K562 (cell line): ENCODE measurements around the gene NRXN3. TPM values are rescaled to one million over a fixed set of nuclear protein-coding genes. Genes with fewer than 3 reads are reported as not detected.

Experiments
- ATAC-seq: fragments of 200-7000 bp; cut with Tn5 transposase; 3 replicates; pipeline ENCODE4 v1.9.1; 2020; ENCODE audit warnings: moderate library complexity
- BruUV-seq: library from RNA; stranded (reverse); fragments of 400-500 nt; replicated peaks from 2 replicates; lab custom pipeline; 2021; lab: Mats Ljungman, UMichigan
- CTCF ChIA-PET: fragments of 300-600 bp; formaldehyde crosslinking; extraction: SDS; loops from one replicate; lab custom pipeline; 2021; ENCODE audit warnings: low intra/inter-chr PET ratio; lab: Yijun Ruan, JAX
- POLR2A ChIA-PET: fragments of 300-600, 350-650 bp; sonication (Branson Sonifier 250); formaldehyde crosslinking; extraction: SDS; loops from one replicate; lab custom pipeline; 2021; ENCODE audit warnings: antibody characterized with exemption, inconsistent platforms; lab: Yijun Ruan, JAX
- DNase-seq, 4 experiments: peaks; one replicate each; pipeline versions ENCODE4 v3.0.0 to v3.0.0-alpha.2; 2011 to 2018; ENCODE audit warnings: low spot score in 3 of 4, mixed read lengths in 3 of 4; ENCODE audit errors: extremely low read depth in 1 of 4
- FAIRE-seq: peaks from 2 replicates; lab custom pipeline; 2011; peaks lifted over from hg19 to GRCh38; lab: Jason Lieb, UNC
- H2AFZ ChIP-seq: 2 replicates; pipeline ENCODE4 v1.6.0; 2011; ENCODE audit warnings: low read depth, low read length, control low read depth, inconsistent platforms
- H3K27ac ChIP-seq: fragments of 200-600 bp; 3 replicates; pipeline ENCODE4 v1.8.0; 2011; ENCODE audit warnings: low read depth, mild to moderate bottlenecking, control low read depth, inconsistent platforms, low read length, moderate library complexity, mixed read lengths; ENCODE audit errors: extremely low read depth
- H3K27me3 ChIP-seq, 2 experiments: fragments of 300-600 bp in 1 of 2; 2 replicates in 1 of 2; 3 replicates in 1 of 2; pipeline versions ENCODE4 v1.6.0 to v1.8.0; 2011; ENCODE audit warnings: inconsistent platforms in 2 of 2, low read length in 2 of 2, mild to moderate bottlenecking in 1 of 2, mixed read lengths in 1 of 2, moderate library complexity in 1 of 2; ENCODE audit not compliant: control insufficient read depth in 2 of 2, insufficient read depth in 2 of 2
- H3K36me3 ChIP-seq: fragments of 300-600 bp; 3 replicates; pipeline ENCODE4 v1.8.0; 2011; ENCODE audit warnings: mild to moderate bottlenecking, low read length, inconsistent platforms; ENCODE audit not compliant: control insufficient read depth, insufficient read depth
- H3K4me1 ChIP-seq, 2 experiments: fragments of 200-600 bp in 1 of 2; replicated peaks in 1 of 2; 2 replicates in 1 of 2; 3 replicates in 1 of 2; pipeline versions ENCODE4 v1.5.1 to v1.8.0; 2011; ENCODE audit warnings: inconsistent platforms in 2 of 2, low read length in 2 of 2, mild to moderate bottlenecking in 1 of 2, mixed read lengths in 1 of 2, moderate library complexity in 1 of 2; ENCODE audit not compliant: control insufficient read depth in 2 of 2, insufficient read depth in 2 of 2
- H3K4me2 ChIP-seq: 2 replicates; pipeline ENCODE4 v1.6.1; 2011; ENCODE audit warnings: low read length, control low read depth, inconsistent platforms, mixed read lengths; ENCODE audit not compliant: insufficient read depth
- H3K4me3 ChIP-seq: fragments of 200-600 bp; sonication (generic), shearing (Covaris generic); 2 replicates; pipeline ENCODE4 v1.5.1; 2016; ENCODE audit warnings: control low read depth, inconsistent platforms
- H3K79me2 ChIP-seq: fragments of 200-600 bp; 3 replicates; pipeline ENCODE4 v1.8.0; 2011; ENCODE audit warnings: low read length, inconsistent platforms; ENCODE audit not compliant: control insufficient read depth, insufficient read depth
- H3K9ac ChIP-seq, 2 experiments: 2 replicates each; pipeline versions ENCODE4 v1.6.0 to v1.6.1; 2011; ENCODE audit warnings: low read depth in 2 of 2, low read length in 2 of 2, control low read depth in 1 of 2, inconsistent platforms in 1 of 2, mild to moderate bottlenecking in 1 of 2, mixed read lengths in 1 of 2; ENCODE audit not compliant: insufficient read depth in 1 of 2
- H3K9me1 ChIP-seq: one replicate; pipeline ENCODE4 v1.6.0; 2011; ENCODE audit warnings: inconsistent platforms, mild to moderate bottlenecking, low read length, moderate library complexity; ENCODE audit not compliant: control insufficient read depth, insufficient read depth
- H3K9me3 ChIP-seq: replicated peaks from 2 replicates; pipeline ENCODE4 v1.5.1; 2011; ENCODE audit warnings: low read depth, low read length, inconsistent platforms; ENCODE audit not compliant: control insufficient read depth, insufficient read depth
- H4K20me1 ChIP-seq: replicated peaks from 2 replicates; pipeline ENCODE4 v1.6.1; 2011; ENCODE audit warnings: low read length, inconsistent platforms, mixed read lengths; ENCODE audit not compliant: control insufficient read depth, insufficient read depth
- BCOR ChIP-seq: fragments of 450-650 bp; IDR thresholded peaks from 2 replicates; pipeline ENCODE4 v1.6.1; 2016
- CCAR2 ChIP-seq: fragments of 200-400 bp; formaldehyde crosslinking; IDR thresholded peaks from 2 replicates; pipeline ENCODE4 v1.6.1; 2017; ENCODE audit warnings: mild to moderate bottlenecking, low read depth, low read length
- CSDE1 ChIP-seq, 2 experiments: fragments of 450-650 bp; IDR thresholded peaks; 2 replicates each; pipeline ENCODE4 v1.6.1; 2016; ENCODE audit warnings: mild to moderate bottlenecking in 1 of 2
- DMBX1 ChIP-seq: fragments of 250-450 bp; sonication (Bioruptor Pico); IDR thresholded peaks from 2 replicates; pipeline ENCODE4 v1.8.0; 2022; ENCODE audit warnings: inconsistent platforms, mild to moderate bottlenecking, moderate library complexity, borderline replicate concordance
- EGR1 ChIP-seq: fragments of 450-650 bp; conservative IDR thresholded peaks from 2 replicates; pipeline ENCODE4 v1.6.1; 2017; ENCODE audit warnings: mild to moderate bottlenecking
- FOXK2 ChIP-seq, 2 experiments: fragments of 450-650 bp; IDR thresholded peaks in 1 of 2; conservative IDR thresholded peaks in 1 of 2; 2 replicates each; pipeline ENCODE4 v1.6.1; 2016; ENCODE audit warnings: low read depth in 2 of 2, mild to moderate bottlenecking in 1 of 2
- NUFIP1 ChIP-seq: fragments of 450-650 bp; IDR thresholded peaks from 2 replicates; pipeline ENCODE4 v1.6.1; 2018; ENCODE audit not compliant: partially characterized antibody
- POLR2G ChIP-seq: fragments of 200-400 bp; formaldehyde crosslinking; IDR thresholded peaks from 2 replicates; pipeline ENCODE4 v1.6.1; 2017; ENCODE audit warnings: low read depth, mild to moderate bottlenecking, antibody characterized with exemption, low read length, moderate library complexity
- PPARD ChIP-seq: fragments of 250-450 bp; sonication (Bioruptor Pico); IDR thresholded peaks from 2 replicates; pipeline ENCODE4 v1.8.0; 2022; ENCODE audit warnings: inconsistent platforms, mild to moderate bottlenecking, moderate library complexity
- PTRF ChIP-seq: fragments of 450-650 bp; IDR thresholded peaks from 2 replicates; pipeline ENCODE4 v1.6.1; 2016; ENCODE audit warnings: mild to moderate bottlenecking, missing genetic modification characterization, missing compliant biosample characterization
- SMAD4 ChIP-seq: fragments of 250-450 bp; sonication (Bioruptor Pico); conservative IDR thresholded peaks from 2 replicates; pipeline ENCODE4 v1.8.0; 2021; ENCODE audit warnings: inconsistent platforms, mild to moderate bottlenecking, moderate library complexity
- SMARCA4 ChIP-seq: fragments of 450-650 bp; IDR thresholded peaks from 2 replicates; pipeline ENCODE4 v1.6.1; 2016
- XRCC5 ChIP-seq: fragments of 200-400 bp; formaldehyde crosslinking; IDR thresholded peaks from 2 replicates; pipeline ENCODE4 v1.6.1; 2017; ENCODE audit warnings: low read depth, mild to moderate bottlenecking, low read length
- ZNF23 ChIP-seq: fragments of 250-450 bp; sonication (Bioruptor Pico); IDR thresholded peaks from 2 replicates; pipeline ENCODE4 v1.4.0; 2020; ENCODE audit warnings: mild to moderate bottlenecking
- ZNF354B ChIP-seq: fragments of 250-450 bp; sonication (Bioruptor Pico); IDR thresholded peaks from 2 replicates; pipeline ENCODE4 v1.4.0; 2020
- ZNF431 ChIP-seq: sonication (generic); formaldehyde crosslinking; IDR thresholded peaks from 2 replicates; pipeline ENCODE4 v1.8.0; 2022; ENCODE audit warnings: mild to moderate bottlenecking, missing genetic modification reagents
- ZNF696 ChIP-seq: fragments of 250-450 bp; sonication (Bioruptor Pico); conservative IDR thresholded peaks from 2 replicates; pipeline ENCODE4 v1.4.0; 2020; ENCODE audit warnings: mild to moderate bottlenecking, moderate library complexity
- WGBS: fragments of 100-300 bp; shearing (Covaris generic); methylation state at CpG from one replicate; pipeline ENCODE4 v1.1.6; 2016; ENCODE audit warnings: low coverage, mixed read lengths; ENCODE audit not compliant: insufficient coverage; ENCODE audit errors: missing lambda C conversion rate; 5-methylcytosine and 5-hydroxymethylcytosine counted together
- in situ Hi-C: fragments of 300-500 bp; cut with MboI; formaldehyde crosslinking; loops from 4 replicates; pipeline ENCODE4 v1.15.0; 2018; ENCODE audit warnings: inconsistent platforms, mixed read lengths
- intact Hi-C: fragments of 100-400 bp; cut with micrococcal nuclease; formaldehyde crosslinking; loops from 2 replicates; pipeline ENCODE4 v1.14.2; 2022
- polyA plus RNA-seq, 8 experiments: library from polyadenylated mRNA; depleted of rRNA in 4 of 8; stranded (reverse) in 5 of 8; unstranded in 3 of 8; fragments of >200 nt; fragmentation: Nextera tagmentation in 2 of 8; fragmentation: Illumina TruSeq in 1 of 8; extraction: Ambion mirVana in 2 of 8; extraction: Trizol in 1 of 8; gene quantifications; 2 replicates each; pipeline versions ENCODE4 v1.2.1 to v1.2.3, GENCODE V29; 2011 to 2014; ENCODE audit warnings: inconsistent platforms in 1 of 8, missing spikeins in 1 of 8
- total RNA-seq, 7 experiments: library from RNA; depleted of rRNA in 6 of 7; stranded (reverse); fragments of >200 nt in 6 of 7; fragmentation: Illumina TruSeq in 2 of 7; extraction: Trizol in 2 of 7; gene quantifications; 2 replicates each; pipeline versions ENCODE4 v1.2.1 to v1.2.3, GENCODE V29; 2011 to 2021; ENCODE audit warnings: low replicate concordance in 1 of 7
- TF ChIP-seq, protein P1 (sequence below): fragments of 450-650 bp; IDR thresholded peaks from 2 replicates; pipeline ENCODE4 v1.6.1; 2018; ENCODE audit not compliant: partially characterized antibody
- TF ChIP-seq, protein P2 (sequence below): fragments of 250-450 bp; sonication (Bioruptor Pico); IDR thresholded peaks from 2 replicates; pipeline ENCODE4 v1.8.0; 2021; ENCODE audit warnings: moderate library complexity, mild to moderate bottlenecking, inconsistent platforms
- TF ChIP-seq, protein P3 (sequence below), 2 experiments: fragments of 450-650 bp in 1 of 2; sonication (generic) in 1 of 2; formaldehyde crosslinking; conservative IDR thresholded peaks; 2 replicates each; pipeline versions ENCODE4 v1.4.0 to v1.8.1; 2020 to 2022; ENCODE audit warnings: mild to moderate bottlenecking in 1 of 2, missing genetic modification reagents in 1 of 2

Gene NRXN3
- total and polyA plus RNA-seq, 9 of the 15 experiments (the other 6 are each of a cell fraction or from before 2014, with no cell fraction given), result 0.09 TPM; not detected in 8

DNA sequence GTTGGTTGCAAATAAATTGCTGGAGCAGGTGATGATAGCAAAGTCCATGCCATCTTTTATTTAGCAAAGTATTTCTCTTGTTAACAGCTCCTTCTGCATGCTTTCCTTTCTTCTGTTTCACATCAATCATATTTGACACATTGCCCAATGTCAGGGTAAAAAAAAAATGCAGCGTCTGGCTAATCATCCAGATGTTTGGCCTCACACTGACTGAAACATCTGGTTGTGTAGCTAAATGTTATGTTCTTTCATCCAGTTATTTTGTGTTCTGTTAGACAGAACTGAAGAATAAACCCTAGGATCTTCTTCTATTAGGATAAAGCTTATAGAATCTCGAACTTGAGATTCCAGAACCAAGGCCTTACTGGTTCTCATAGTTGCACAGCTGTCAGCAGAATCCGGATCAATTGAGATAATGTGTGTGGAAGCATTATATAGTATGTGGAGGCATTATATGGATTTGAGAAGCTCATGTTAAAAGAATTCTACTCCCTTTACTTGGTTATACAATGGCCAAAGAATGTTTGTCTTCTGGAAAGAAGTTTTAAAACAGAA is 1182.0 kb downstream of the NRXN3 start (continued):
- TF ChIP-seq, protein P1, sequence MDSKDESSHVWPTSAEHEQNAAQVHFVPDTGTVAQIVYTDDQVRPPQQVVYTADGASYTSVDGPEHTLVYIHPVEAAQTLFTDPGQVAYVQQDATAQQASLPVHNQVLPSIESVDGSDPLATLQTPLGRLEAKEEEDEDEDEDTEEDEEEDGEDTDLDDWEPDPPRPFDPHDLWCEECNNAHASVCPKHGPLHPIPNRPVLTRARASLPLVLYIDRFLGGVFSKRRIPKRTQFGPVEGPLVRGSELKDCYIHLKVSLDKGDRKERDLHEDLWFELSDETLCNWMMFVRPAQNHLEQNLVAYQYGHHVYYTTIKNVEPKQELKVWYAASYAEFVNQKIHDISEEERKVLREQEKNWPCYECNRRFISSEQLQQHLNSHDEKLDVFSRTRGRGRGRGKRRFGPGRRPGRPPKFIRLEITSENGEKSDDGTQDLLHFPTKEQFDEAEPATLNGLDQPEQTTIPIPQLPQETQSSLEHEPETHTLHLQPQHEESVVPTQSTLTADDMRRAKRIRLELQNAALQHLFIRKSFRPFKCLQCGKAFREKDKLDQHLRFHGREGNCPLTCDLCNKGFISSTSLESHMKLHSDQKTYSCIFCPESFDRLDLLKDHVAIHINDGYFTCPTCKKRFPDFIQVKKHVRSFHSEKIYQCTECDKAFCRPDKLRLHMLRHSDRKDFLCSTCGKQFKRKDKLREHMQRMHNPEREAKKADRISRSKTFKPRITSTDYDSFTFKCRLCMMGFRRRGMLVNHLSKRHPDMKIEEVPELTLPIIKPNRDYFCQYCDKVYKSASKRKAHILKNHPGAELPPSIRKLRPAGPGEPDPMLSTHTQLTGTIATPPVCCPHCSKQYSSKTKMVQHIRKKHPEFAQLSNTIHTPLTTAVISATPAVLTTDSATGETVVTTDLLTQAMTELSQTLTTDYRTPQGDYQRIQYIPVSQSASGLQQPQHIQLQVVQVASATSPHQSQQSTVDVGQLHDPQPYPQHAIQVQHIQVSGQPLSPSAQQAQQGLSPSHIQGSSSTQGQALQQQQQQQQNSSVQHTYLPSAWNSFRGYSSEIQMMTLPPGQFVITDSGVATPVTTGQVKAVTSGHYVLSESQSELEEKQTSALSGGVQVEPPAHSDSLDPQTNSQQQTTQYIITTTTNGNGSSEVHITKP, result no peak
- TF ChIP-seq CCAR2 (no peak), ZNF23 (CRISPR knock-in tag) (no peak), XRCC5 (no peak)

DNA sequence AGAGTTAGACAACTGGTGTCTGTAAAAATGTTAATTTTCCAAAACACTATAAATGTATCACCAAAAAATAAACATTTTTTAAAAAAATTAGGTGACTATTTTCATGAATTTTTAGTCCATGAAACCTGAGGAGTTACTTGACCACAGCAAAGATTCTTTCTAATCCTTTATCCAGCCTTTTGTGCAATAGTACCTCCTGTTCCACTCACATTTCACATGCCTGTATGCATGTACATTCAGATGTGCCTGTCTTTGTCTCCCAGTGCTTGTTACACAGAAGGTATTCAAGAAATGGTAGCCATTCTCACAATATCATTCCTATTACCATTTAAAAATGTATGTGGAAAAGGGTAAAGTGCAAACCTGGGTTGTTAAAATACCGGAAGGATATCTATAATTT is 1184.2 kb downstream of the NRXN3 start:
- Histone ChIP-seq H3K9me1 (no peaks in the 10 kb centered on the region), H3K27me3 (no peaks in the 10 kb centered on the region), H3K79me2 (no peaks in the 10 kb centered on the region), H3K9ac (no peak overlapping the region), H3K27ac (no peak overlapping the region), H3K4me2 (no peak overlapping the region), H3K4me1 (no peaks in the 10 kb centered on the region), H3K36me3 (no peaks in the 10 kb centered on the region), H3K4me3 (no peak overlapping the region), H4K20me1 (no peaks in the 10 kb centered on the region), H2AFZ (no peak overlapping the region), H3K9me3 (no peaks in the 10 kb centered on the region)
- 0% methylated on average over 1 of the region's 1 CpG for WGBS
- POLR2A ChIA-PET, result no interaction called here
- BruUV-seq, result no TSS peak
- in situ Hi-C loops (no loop called here), intact Hi-C loops (no loop called here)
- no peak for DNase-seq
- ATAC-seq, result no peak
- CTCF ChIA-PET, result no interaction called here
- FAIRE-seq, result no peak
- no peak for TF ChIP-seq BCOR
- no peak for TF ChIP-seq SMAD4 (CRISPR knock-in tag)
- no peak for TF ChIP-seq POLR2G
- no peak for TF ChIP-seq FOXK2 (conservative IDR thresholded peaks at IDR 0.05 in 1 of 2, IDR thresholded peaks at IDR 0.05 in 1 of 2; ENCODE audit: low read depth in 2 of 2)
- no peak for TF ChIP-seq ZNF431 (CRISPR knock-in tag)
- TF ChIP-seq SMARCA4, result no peak
- TF ChIP-seq, protein P2, sequence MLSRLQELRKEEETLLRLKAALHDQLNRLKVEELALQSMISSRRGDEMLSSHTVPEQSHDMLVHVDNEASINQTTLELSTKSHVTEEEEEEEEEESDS (CRISPR knock-in tag), result no peak
- no peak for TF ChIP-seq PPARD (CRISPR knock-in tag)
- TF ChIP-seq, protein P3, sequence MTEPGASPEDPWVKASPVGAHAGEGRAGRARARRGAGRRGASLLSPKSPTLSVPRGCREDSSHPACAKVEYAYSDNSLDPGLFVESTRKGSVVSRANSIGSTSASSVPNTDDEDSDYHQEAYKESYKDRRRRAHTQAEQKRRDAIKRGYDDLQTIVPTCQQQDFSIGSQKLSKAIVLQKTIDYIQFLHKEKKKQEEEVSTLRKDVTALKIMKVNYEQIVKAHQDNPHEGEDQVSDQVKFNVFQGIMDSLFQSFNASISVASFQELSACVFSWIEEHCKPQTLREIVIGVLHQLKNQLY (CRISPR knock-in tag; conservative IDR thresholded peaks at IDR 0.05), result no peak
- TF ChIP-seq NUFIP1, result no peak
- no peak for TF ChIP-seq CSDE1 (IDR thresholded peaks at IDR 0.05)
- TF ChIP-seq ZNF354B (CRISPR knock-in tag), result no peak
- TF ChIP-seq DMBX1 (CRISPR knock-in tag), result no peak
- TF ChIP-seq EGR1, result no peak
- TF ChIP-seq PTRF (tag), result no peak
- no peak for TF ChIP-seq ZNF696 (CRISPR knock-in tag)
